ENCODE measurements around the gene PAFAH2.

GRCh38 chr1:26046246-26047095 is 48.6 kb upstream of the PAFAH2 start:
- TF ChIP-seq CTCF (IDR thresholded peaks at IDR 0.05) (no peak), REST (IDR thresholded peaks at IDR 0.05; ENCODE audit: insufficient read depth in 1 of 2, low read depth in 2 of 2, low read length in 1 of 2) (no peak)

Measured in Panc1 (cell line).